GM12878 (cell line): ENCODE measurements around the gene TSPAN15.

Experiments
- CTCF ChIP-seq, 3 experiments: IDR thresholded peaks in 2 of 3; conservative IDR thresholded peaks in 1 of 3; 2 replicates each; pipeline ENCODE4 v1.5.1; 2011; ENCODE audit warnings: low read depth in 3 of 3, low read length in 3 of 3, mild to moderate bottlenecking in 3 of 3, control low read depth in 2 of 3, moderate library complexity in 2 of 3, inconsistent platforms in 1 of 3, mixed read lengths in 1 of 3; ENCODE audit not compliant: control insufficient read depth in 2 of 3, insufficient read depth in 1 of 3; ENCODE audit errors: extremely low read depth in 1 of 3
- EP300 ChIP-seq, 2 experiments: fragments of 150-350 bp in 1 of 2; IDR thresholded peaks; 2 replicates each; pipeline ENCODE4 v1.6.1; 2011 to 2012; ENCODE audit warnings: low read depth in 2 of 2, low read length in 2 of 2, borderline replicate concordance in 1 of 2, improper control_type of control experiment in 1 of 2, inconsistent platforms in 1 of 2; ENCODE audit not compliant: control insufficient read depth in 1 of 2
- MAX ChIP-seq: IDR thresholded peaks from 2 replicates; pipeline ENCODE4 v1.6.1; 2012; ENCODE audit warnings: low read depth, low read length, improper control_type of control experiment
- POLR2A ChIP-seq: IDR thresholded peaks from 2 replicates; pipeline ENCODE4 v1.6.1; 2011; ENCODE audit warnings: low read depth, mild to moderate bottlenecking, low read length
- SREBF2 ChIP-seq: IDR thresholded peaks from 2 replicates; pipeline ENCODE4 v1.6.1; 2012; ENCODE audit warnings: mild to moderate bottlenecking, low read length

GRCh38 chr10:69481811-69482524 lies 30.7 kb downstream of the TSPAN15 start:
- TF ChIP-seq POLR2A, result no peak
- TF ChIP-seq EP300 (IDR thresholded peaks at IDR 0.05; ENCODE audit: borderline replicate concordance in 1 of 2, control insufficient read depth in 1 of 2, low read depth in 2 of 2, low read length in 2 of 2), result no peak
- no peak for TF ChIP-seq SREBF2
- TF ChIP-seq CTCF (IDR thresholded peaks at IDR 0.05 in 2 of 3, conservative IDR thresholded peaks at IDR 0.05 in 1 of 3; ENCODE audit: control insufficient read depth in 2 of 3, extremely low read depth in 1 of 3, insufficient read depth in 1 of 3, low read depth in 3 of 3, low read length in 3 of 3), result no peak
- TF ChIP-seq MAX, result no peak
